Right lung (tissue), 10 donors: ENCODE results near the gene WDR62. TPM values are rescaled to one million over a fixed set of nuclear protein-coding genes. Genes with fewer than 3 reads are reported as not detected.

Experiments
- DNase-seq, 2 donors: peaks; one replicate each; pipeline ENCODE4 v3.0.0-alpha.2; 2013
- long read RNA-seq, 8 donors: transcript quantifications; one replicate each; lab custom pipeline, GENCODE V29; 2026
- polyA plus RNA-seq, 5 donors: library from polyadenylated mRNA; unstranded; fragments of 120-200 nt; gene quantifications; one replicate each; pipeline versions ENCODE4 v1.2.1 to v1.2.3, GENCODE V29; 2013; ENCODE audit warnings: inconsistent platforms in 1 of 5, low replicate concordance in 1 of 5; ENCODE audit not compliant: insufficient read length in 5 of 5, insufficient read depth in 1 of 5

The WDR62 gene
- polyA plus RNA-seq: 1 to 10 TPM; 4.3 to 6.0 (median 4.9) TPM
- long read RNA-seq, donor 1: 0 reads
- long read RNA-seq, donor 2, partial matches to known transcripts: 92 of 93 reads
- long read RNA-seq, donor 2, other reads (novel, unspliced or antisense): 0 of 93 reads
- long read RNA-seq, donor 3: 0 reads
- long read RNA-seq, donor 4: 0 reads
- long read RNA-seq, donor 5: 0 reads
- long read RNA-seq, donor 6: 0 reads
- long read RNA-seq, donor 7: 0 reads
- long read RNA-seq, donor 8: 0 reads

DNA sequence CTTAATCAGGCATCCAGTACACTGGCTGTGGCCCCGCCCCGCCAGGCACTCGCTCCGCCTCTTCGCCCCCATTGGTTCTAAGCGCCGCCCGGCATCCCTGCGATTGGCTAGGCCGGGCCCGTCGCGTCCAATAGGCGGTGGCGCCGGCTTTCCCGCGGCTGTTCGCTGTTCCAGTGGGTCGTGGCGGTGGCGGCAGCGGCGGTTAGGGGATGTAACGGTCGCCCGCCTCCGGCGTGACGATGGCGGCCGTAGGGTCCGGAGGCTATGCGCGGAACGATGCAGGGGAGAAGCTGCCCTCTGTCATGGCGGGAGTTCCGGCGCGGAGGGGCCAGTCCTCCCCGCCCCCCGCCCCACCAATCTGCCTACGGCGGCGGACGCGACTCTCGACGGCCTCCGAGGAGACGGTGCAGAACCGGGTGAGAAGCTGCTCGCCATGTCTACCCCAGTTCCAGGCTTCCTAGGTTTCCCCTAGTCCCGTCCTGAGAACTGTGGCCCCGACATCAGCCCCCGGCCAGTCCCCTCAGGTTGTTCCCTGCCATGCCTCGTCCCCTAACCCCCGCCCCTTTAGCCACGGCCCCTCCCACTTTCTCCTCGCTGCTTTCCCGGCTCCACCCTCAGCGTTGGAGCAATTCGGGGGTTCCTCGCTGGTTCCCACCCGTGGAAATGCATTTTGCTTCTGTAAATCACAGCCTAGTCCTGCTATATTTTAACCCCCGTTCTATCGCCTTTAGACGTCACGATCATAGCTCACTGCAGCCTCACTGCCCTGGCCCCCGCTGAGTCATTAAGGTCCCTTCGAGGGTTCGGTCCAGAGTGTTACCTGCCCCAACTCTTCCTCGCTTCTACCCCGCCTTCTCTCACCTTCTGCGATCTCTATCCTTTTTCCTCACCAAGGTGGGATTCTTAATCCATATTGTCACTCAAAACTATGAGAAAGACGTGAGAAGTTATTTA, at the start of gene WDR62:
TSS of gene WDR62 (plus strand) at position 165 of the 954 bp plus-strand sequence. CDS start at position 240, 75 bp downstream.
- DNase-seq: no peak

DNA sequence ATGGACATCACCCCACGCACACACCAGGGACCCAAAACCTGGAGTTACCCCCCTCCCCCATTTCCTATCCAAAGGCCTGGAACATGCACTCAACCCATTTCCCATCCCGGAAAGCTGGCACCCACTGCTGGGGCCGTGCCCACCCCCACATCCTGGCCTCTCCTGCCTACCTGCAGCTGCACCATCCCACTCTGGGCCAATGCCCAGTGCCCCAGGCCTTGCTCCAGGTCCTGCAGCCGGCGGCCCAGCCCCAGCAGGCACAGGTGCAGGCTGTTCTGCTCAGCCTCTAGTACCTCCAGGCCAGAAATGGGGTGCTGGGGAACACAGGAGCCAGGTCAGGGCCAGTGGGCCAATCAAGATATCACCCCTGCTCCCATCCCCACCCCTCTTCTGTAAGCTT, 47.7 kb upstream of the WDR62 start:
- no peak for DNase-seq

DNA sequence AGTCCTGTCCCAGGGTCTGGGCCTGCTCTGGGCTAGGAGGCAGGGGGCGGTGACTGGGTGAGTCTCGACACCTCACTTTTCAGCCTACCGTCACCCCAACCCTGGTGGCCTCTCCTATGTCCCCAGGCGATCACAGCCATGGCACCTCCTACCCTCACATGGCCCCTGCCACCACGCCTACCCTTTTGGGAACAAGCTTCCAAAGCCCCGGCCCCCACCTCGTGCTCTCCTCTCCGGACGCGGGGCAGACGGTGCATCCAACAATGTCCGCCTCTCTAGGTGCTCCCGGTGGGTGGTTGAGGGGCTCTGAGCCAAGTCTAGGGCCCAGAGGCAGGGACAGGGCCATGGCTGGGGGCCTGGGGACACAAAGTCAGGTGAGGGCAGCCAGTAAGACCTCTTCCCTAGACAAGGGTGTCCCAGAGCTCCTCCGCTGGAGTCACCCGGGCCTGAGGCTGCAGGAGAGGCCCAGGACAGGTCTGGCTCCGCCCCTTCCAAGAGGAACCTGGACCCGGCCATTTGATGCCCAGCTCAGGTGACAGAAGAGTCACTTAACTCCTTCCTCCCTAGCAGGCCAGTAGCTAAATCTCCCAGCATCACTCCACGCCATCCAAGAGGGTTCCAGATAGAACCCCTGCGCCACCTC, 46.2 kb upstream of the WDR62 start, which contains the start of gene SYNE4:
TSS of gene SYNE4 (minus strand) at position 478 of the 643 bp plus-strand sequence. CDS start at position 346, 132 bp downstream.
- DNase-seq: no peak

DNA sequence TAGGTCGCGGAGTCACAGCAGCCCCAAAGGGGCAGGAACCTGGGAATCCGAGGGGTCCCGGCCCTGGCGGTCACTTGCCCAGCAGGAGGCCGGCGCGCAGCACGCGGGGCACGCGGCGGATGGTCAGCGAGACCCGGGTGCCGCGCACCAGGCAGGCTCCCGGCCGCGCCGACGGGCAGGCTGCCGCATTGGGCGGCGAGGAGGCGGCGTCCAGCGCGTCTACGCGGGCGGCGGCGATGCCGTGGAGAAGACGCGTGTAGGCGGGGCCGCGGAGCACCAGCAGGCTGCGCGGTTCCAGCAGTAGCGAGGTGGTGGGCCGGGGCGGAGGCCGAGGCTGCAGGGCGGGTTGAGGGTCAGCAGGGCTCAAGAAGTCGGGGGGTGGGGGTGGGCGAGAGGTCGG, 45.5 kb upstream of the WDR62 start:
- peak in 1 of 2 donors; percentile 37 for DNase-seq

DNA sequence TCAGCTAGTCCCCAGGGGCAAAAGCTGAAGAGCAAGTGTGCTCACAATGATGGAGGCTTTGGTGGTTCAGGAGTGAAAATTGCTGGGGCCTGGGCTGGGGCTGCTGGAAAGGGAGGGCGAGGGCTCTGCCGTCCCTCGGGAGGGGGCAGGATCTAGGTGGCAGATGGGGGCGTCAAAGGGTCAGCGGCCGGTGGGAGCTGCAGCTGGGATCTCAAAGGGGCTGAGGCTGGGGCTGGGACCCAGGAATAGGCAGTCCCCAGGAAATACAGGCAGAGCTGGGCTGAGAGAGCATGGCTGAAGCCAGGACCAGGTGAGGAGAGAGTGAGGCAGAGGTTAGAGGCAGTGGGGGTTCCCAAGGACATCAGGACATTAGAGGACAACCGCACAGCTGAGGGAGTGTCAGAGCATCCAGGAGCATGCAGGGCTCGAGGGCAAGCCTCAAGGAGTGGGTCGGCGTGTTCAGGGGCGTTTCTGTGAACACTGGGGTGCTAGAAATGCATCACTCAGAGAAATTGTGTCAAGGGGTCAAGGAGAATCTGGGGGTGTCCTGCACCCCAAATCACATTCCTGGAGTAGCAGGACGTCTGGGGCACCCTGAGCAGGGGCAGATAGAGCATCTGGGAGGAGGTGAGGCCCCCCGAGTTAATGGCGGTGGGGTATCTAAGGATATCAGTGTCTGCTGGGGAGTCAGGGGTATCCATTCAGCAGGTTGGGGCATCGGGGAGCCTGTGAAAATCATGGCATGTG, 44.9 kb upstream of the WDR62 start:
- no peak for DNase-seq

DNA sequence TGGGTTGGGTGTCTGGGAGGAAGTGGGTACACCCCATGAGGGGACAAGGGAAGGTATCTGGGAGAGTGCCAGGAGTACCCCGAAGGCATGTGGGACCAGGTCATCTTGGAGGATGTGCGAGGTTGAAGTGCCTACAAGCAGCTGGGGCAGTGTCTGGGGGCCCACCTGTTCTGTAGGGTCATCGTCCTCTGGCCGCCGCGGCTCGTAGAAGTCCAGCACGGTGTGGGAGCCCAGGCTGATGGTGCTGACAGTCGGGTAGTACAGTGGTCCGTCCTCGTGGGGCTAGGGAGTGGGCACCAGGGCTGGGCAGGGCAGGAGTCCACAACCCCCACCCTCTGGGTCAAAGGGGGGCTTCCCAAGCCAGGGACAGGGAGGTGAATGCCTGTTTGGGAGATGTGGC, 44.3 kb upstream of the WDR62 start:
- no peak for DNase-seq

DNA sequence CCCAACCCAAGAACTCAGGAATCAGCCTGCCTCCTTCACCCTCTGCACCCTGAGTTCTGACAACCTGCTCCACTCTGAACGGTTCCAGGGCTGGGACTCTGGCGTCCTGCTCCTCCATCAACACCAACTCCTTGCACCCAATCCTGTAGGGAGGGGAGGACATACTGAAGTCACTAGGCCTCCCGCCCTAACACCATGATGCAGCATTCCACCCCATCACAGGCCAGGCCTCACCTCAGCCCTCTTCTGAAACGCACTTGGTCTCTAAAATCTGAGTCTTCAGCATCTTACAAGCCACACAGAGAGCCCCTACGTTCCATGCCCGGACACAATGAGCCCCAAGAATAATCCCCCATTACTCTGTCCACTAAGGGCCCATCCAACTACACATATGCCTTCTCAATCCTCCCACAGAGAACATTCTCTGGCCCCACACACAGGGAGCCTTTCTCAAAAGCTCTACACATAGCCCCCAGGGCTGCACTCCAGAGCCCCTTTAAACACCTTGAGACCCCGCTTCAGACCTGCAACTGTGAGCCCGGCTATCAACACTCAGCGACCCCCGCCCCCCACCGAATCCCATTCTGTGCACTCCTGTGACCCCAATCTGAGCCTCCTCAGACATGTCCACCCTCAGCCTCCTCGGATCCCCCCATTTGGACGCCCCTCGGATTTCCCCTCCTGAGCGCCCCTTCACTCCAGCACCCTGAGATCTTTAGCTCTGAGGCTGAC, 41.3 kb upstream of the WDR62 start:
- DNase-seq: no peak

DNA sequence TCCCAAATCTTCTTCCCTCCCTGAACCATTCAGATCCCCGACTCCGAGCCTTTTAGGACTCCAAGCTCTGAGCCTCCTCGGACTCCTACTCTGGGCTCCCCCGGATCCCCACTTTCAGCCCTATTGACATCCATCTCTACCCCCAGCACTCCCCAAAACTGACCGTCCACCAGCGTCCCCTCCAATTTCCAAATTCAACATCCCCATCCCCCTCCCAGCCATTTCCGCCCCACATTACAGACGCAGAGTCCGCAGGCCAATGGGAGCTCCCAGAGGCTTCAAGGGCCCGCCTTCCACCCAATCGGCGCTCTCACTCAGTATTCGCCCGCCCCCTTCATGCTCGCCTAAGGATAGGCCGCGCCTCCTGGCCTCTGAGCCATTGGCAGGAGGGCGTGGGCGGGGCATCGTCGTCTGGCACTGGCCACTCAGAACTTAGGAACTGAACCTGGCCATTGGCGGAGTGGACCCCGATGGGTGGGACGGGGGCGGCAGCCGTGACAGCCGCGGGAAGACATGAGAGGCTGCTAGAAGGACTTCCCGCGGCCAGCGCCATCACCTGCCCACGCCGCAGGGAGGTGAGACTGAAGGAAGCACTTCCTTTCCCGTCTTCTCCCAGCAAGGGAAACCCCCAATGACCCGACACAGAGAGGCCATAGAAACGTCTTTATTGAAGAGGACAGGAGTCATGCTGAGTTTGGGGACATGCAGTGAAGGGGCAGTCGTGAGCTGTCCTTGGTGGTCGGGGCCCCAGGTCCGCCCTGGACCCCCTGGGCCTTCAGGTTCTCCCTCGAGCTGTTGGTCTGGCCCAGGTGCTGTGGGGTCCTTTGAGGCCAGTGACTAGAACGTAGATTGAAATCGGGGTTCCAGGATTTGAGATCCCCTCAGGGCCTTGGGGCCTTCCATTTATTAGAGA, 40.4 kb upstream of the WDR62 start, which contains the start of gene ALKBH6:
TSS of gene ALKBH6 (minus strand) at position 202 of the 913 bp plus-strand sequence. CDS start 816 bp downstream, outside the sequence.
- peak; percentile 98 for DNase-seq

DNA sequence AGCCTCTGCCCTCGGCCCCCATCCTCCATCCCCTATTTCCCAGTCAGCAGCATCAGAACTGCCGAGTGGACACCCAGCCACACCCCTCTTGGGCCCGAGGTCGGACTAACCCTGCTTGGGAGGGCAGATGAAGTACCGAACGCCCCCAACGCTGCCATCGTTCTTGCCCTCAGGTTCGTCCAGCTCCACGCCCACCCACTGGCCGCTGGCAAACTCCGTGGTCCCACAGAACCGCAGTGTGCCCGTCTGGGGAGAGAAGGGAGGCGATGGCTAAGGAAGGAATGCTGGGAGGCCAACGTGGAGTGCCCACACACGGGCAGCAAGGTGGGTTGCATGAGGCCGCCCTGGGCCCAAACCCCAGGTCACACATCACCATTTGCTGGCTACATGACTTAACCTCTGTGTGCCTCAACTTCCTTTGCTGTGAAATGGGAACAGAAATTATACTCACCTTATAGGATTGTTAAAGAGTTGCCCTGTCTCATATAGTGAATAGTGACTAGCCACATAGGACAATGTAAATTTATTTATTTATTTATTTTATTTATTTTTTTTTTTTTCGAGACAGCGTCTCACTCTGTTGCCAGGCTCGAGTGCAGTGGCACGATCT, 35.5 kb upstream of the WDR62 start:
- no peak for DNase-seq

DNA sequence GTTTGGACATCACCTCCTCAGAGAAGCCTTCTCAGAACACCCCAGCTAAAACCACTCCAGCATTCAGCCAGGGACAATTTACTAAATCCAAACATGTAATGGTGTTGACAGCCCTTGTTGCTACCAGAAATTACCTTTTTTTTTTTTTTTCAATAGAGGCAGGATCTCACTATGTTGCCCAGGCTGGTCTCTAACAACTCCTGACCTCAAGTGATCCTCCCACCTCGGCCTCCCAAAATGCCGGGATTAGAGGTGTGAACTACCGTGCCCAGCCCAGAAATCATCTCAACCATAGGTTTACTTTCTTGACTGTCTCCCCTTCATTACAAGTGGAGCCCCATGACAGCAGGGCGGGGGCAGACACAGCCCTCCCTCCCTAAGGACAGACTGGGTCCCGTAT, 31.3 kb upstream of the WDR62 start:
- DNase-seq: no peak

DNA sequence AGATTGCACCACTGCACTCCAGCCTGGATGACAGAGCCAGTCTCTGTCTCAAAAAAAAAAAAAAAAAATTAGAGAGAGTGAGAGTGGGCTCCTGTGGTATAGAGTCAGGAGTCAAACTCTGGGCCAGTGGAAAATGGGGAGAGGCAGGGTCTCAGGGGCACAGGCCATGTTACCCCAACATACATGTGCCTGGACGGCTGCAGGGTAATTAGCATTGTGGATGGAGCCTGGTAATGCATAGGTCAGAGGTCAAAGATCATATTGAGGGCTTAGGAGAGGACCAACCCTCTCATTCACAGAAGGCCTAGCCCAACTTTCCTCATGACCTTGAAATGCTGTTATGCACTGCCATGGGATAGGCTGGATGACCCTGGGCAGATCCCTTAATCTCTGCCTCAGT, 29.2 kb upstream of the WDR62 start:
- DNase-seq: no peak

DNA sequence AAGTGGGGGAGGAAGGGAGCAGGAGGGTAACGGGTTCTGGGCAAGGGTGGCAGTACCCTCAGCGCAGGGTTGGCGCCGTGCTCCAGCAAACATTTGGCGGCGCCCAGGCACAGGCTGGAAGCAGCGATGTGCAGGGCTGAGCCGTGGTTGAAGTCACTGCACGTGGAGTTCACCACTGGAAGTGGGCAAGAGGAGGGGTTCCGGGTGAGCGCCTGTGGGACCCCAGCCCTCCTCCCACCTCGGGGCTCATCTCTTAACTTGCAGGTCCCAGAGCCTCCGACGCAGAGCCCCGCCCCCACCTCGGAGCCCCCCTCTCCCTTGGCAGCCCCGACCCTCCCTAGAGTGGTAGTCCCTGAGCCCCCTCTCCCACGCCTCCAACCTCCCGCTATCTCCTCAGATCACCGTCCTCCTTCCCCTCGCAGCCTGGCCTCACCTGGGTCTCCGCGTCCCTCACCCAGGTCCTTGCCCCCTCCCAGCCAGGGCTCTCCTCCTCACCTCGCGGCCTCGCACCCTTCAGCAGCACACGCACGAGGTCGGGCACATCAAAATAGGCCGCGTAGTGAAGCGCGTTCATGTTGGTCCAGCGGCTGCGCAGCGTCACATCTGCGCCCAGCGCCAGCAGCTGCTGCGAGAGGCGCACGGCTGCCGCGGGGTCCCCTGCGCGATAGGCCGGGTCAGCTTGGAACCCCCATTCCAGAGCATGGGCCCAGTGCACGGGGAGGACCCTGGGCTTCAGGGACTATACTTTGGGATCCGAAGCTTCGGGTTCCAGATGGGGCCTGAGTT, 28.4 kb upstream of the WDR62 start:
- no peak for DNase-seq

DNA sequence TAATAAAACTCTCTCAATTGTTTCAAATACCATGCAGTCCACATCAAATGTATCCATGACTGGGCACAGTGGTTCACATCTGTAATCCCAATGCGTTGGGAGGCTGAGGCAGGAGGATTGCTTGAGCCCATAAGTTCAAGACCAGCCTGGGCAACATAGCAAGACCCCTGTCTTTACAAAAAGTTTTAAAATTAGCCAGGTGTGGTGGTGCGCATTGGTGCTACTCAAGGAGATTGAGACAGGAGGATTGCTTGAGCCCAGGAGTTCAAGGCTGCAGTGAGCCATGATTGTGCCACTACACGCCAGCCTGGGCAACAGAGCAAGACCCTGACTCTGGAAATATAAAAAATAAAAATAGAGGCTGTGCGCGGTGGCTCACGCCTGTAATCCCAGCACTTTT, 27.0 kb upstream of the WDR62 start:
- no peak for DNase-seq

DNA sequence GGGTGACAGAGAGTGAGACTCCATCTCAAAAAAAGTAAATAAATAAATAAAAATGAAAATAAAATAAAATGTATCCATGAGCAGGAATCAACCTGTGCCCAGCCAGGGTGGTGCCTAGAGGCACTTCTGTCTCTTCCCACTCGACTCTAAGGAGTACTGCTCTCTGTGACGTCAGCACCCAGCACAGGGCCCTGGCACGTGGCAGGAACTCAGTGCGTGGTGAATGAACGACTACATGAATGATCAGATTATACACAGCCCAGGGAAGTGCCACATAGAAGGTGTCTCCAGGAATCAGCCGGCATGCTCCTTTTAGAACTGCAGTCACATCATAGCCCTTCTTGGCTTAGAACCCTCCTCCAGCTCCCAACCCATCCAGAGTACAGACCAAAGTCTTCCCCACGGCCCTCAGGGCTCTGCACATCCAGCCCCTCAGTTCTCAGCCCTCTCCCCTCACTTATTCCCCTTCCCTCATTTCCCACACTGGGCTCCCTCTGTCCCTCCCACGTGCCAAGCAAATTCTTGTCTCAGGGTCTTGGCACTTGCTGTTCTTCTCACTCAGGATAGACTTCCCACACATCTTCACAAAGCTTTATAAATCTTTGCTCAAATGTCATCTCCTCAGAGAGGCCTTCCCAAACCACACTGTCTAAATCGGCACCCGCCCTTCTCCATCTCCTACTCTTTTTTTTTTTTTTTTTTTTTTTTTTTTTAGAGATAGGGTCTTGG, 26.2 kb upstream of the WDR62 start:
- DNase-seq: no peak

DNA sequence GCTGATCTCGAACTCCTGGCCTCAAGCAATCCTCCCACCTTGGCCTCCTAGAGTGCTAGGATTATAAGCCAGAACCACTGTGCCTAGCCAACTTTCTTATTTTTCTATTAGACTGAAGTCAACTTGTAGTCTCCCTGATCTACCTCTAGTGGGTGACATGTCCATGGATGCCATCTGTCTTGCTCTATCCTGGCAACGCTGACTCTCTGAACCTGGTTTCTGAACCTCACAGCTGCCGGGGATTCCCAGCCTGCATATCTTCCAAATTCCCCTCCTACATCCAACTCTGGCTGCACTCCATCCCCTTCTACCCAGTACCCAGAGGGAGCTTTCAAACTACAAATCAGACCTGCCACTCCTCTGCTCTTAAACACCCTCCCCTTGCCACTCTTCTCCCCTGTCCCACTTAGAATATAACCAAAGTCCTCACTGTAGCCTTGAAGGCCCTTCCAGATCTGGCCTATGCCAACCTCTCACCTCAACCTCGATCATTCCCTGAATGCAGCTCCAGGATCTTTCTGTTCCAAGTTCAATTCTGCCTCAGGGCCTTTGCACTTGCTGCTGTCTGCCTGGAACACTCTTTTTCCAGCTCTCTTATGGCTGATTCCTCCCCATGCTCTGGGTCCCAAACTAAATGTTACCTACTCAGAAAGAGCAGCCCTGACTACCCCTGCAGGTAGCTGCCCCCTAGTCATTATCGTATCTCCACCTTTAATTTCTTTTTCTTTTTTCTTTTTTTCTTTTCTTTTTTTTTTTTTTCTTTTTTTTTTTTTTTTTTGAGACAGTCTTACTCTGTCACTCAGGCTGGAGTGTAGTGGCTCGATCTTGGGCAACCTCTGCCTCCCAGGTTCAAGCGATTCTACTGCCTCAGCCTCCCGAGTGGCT, 24.2 kb upstream of the WDR62 start:
- DNase-seq: no peak

DNA sequence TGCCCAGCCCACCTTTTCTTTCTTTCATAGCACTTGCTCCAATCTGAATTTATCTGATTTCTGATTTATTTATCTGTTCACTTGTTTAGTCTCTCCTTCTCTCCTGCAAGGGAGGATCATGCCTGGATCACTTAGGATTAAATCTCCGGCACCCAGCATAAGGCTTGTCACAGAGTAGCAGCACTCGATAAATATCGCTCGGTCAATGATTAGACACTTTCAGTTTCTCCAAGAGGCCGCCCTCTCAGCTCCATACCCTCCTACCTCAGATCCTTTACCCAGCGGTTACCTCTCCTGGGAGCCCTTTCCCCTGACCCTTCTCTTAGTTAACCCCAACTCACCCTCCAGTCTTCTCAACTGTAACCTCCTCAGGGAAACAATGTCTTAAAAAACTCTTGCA, 23.4 kb upstream of the WDR62 start:
- no peak for DNase-seq
